SK-N-MC (cell line): ENCODE data around the gene DNAAF5.
A peak's percentile ranks its signal among the peaks of the same experiment; 100 is the strongest.
"Not testable (repeated sequence)": the region's sequence is repeated elsewhere in the genome, so short reads cannot be mapped to it uniquely, and the experiment has no call there.

Experiments used
- DNase-seq: peaks from one replicate; pipeline ENCODE4 v3.0.0-alpha.2; 2011; ENCODE audit warnings: low read depth, low spot score
- H3K27ac ChIP-seq: fragments of 200-600 bp; sonication (generic); 2 replicates; pipeline ENCODE4 v1.5.1; 2016; ENCODE audit warnings: mixed run types
- H3K36me3 ChIP-seq: fragments of 200-600 bp; sonication (generic); 2 replicates; pipeline ENCODE4 v1.6.1; 2017; ENCODE audit warnings: antibody characterized with exemption, low read length, mixed read lengths; ENCODE audit not compliant: insufficient read depth
- H3K4me3 ChIP-seq: fragments of 200-600 bp; sonication (generic); 2 replicates; pipeline ENCODE4 v1.5.1; 2016
- H3K9ac ChIP-seq: fragments of 200-600 bp; sonication (generic); 2 replicates; pipeline ENCODE4 v1.8.0; 2017; ENCODE audit warnings: mixed run types, mixed read lengths; ENCODE audit not compliant: insufficient read length
- H3K9me3 ChIP-seq: fragments of 200-600 bp; sonication (generic); 2 replicates; pipeline ENCODE4 v1.6.1; 2017; ENCODE audit warnings: low read depth, mild to moderate bottlenecking, antibody characterized with exemption, low read length, moderate library complexity, mixed read lengths
- EZH2 ChIP-seq: fragments of 200-600 bp; sonication (generic); IDR thresholded peaks from one replicate; pipeline ENCODE4 v1.6.1; 2017; ENCODE audit warnings: antibody characterized with exemption
- FOXP2 ChIP-seq: optimal IDR thresholded peaks from 2 replicates; pipeline ENCODE3; 2011; ENCODE audit warnings: mild to moderate bottlenecking, moderate library complexity; ENCODE audit not compliant: insufficient read depth; ENCODE audit errors: extremely low read length, control extremely low read depth
- POLR2AphosphoS5 ChIP-seq: IDR thresholded peaks from 2 replicates; pipeline ENCODE4 v1.6.1; 2012; ENCODE audit warnings: mild to moderate bottlenecking, low read depth, low read length, borderline replicate concordance

The DNAAF5 gene

DNA sequence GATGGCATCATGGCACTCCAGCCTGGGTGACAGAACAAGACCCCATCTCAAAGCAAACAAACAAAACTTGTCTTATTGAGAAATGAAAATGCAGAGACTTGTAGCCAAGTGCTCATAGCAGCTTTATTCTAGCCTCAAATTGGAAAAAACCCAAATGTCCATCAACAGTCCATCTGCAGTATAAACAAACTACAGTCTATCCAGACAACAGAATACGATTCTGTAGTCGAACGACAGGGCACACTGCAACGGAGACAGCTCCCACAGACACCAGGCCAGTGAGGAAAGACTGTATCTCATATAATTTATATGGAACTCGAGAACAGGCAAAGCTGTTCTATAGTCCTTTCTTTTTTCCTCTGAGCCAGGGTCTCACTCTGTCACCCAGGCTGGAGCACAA is 65.0 kb downstream of the DNAAF5 start:
- Histone ChIP-seq H3K9ac (no peak overlapping the region), H3K4me3 (no peak overlapping the region), H3K27ac (no peak overlapping the region), H3K9me3 (no peaks in the 10 kb centered on the region), H3K36me3 (peaks cover 13% of the 10 kb centered on the region; the same call in 1 of the 2 replicates)
- TF ChIP-seq FOXP2, result no peak
- no peak for TF ChIP-seq EZH2
- TF ChIP-seq POLR2AphosphoS5, result no peak
- no peak for DNase-seq

DNA sequence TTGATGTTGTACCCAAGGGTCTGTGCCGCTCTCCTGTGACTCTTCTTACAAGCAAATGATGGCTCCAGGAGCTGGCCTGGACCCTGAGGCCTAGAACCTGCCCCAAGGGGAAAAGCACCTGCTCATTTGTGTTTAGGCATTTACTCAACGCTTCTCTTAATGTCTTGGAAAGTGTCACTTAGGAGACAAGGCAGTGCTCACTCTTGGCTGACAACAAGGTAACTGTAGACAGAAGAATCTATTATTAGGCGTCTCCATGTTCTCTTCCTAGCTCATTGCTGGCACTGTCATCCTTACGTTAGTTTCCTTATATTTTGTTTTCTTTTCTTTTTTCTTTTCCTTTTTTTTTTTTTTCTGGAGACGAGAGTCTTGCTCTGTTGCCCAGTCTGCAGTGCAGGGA is 67.7 kb downstream of the DNAAF5 start:
- Histone ChIP-seq H3K36me3 (no peaks in the 10 kb centered on the region), H3K27ac (no peak overlapping the region), H3K9me3 (no peaks in the 10 kb centered on the region), H3K4me3 (no peak overlapping the region), H3K9ac (no peak overlapping the region)
- TF ChIP-seq EZH2 (no peak), POLR2AphosphoS5 (no peak), FOXP2 (no peak)
- DNase-seq, result no peak

DNA sequence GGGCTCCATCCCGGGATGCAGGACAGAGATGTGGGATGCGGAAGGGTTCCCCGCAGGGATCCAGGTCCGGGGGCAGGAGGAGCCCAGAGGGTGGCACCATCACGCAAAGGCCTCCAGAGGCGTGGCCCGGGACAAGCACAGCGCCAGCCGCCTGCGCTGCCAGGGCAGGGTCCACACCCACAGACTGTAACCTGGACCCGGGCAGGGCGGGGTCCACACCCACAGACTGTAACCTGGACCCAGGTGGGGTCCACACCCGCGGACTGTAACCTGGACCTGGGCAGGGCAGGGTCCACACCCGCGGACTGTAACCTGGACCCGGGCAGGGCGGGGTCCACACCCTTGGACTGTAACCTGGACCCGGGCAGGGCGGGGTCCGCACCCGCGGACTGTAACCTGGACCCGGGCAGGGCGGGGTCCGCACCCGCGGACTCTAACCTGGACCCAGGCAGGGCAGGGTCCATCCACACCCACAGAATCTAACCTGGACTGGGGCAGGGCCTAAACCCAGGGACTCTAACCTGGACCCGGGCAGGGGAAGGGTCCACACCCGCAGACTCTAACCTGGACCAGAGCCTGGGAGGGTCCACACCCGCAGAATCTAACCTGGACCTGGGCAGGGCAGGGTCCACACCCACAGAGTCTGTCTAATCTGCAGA is 68.3 kb downstream of the DNAAF5 start:
- no peaks in the 10 kb centered on the region for H3K9me3 ChIP-seq
- no peak overlapping the region for H3K9ac ChIP-seq
- no peaks in the 10 kb centered on the region for H3K36me3 ChIP-seq
- no peak overlapping the region for H3K4me3 ChIP-seq
- no peak overlapping the region for H3K27ac ChIP-seq
- no peak for DNase-seq
- TF ChIP-seq FOXP2 (no peak), EZH2 (no peak), POLR2AphosphoS5 (no peak)

DNA sequence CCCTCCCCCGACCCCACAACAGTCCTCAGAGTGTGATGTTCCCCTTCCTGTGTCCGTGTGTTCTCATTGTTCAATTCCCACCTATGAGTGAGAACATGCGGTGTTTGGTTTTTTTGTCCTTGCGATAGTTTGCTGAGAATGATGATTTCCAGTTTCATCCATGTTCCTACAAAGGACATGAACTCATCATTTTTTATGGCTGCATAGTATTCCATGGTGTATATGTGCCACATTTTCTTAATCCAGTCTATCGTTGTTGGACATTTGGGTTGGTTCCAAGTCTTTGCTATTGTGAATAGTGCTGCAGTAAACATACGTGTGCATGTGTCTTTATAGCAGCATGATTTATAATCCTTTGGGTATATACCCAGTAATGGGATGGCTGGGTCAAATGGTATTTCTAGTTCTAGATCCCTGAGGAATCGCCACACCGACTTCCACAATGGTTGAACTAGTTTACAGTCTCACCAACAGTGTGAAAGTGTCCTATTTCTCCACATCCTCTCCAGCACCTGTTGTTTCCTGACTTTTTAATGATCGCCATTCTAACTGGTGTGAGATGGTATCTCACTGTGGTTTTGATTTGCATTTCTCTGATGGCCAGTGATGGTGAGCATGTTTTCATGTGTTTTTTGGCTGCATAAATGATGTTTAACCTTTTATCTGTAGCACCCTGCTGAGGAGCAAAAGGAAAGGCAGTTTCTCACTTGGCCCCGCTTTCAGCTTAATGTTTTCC is 70.1 kb downstream of the DNAAF5 start:
- not testable (repeated sequence) for H3K9ac ChIP-seq, H3K9me3 ChIP-seq, H3K4me3 ChIP-seq, H3K27ac ChIP-seq, H3K36me3 ChIP-seq, DNase-seq

DNA sequence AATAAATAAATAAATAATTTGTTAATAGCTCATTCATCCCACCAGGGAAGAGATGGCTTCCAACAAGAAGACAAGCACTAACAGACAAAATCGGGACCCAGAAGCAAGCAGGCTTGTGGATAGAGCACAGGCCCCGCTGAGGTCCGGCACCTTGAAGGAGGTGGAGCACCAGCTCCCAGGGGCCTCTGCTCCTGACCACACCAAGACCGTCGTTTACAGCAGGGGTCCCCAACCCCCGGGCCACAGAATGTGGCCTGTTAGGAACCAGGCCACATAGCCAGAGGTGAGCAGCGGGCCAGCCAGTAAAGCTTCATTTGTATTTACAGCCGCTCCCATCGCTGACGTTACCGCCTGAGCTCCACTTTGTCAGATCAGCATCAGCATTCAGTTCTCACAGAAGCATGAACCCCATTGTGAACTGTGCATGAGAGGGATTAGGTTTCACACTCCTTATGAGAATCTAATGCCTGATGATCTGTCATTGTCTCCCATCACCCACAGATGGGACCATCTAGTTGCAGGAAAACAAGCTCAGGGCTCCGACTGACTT is 72.5 kb downstream of the DNAAF5 start:
- Histone ChIP-seq H3K27ac (no peak overlapping the region), H3K9ac (no peak overlapping the region), H3K4me3 (no peak overlapping the region), H3K9me3 (no peaks in the 10 kb centered on the region), H3K36me3 (no peaks in the 10 kb centered on the region)
- no peak for DNase-seq
- TF ChIP-seq EZH2, result no peak
- no peak for TF ChIP-seq POLR2AphosphoS5
- no peak for TF ChIP-seq FOXP2

DNA sequence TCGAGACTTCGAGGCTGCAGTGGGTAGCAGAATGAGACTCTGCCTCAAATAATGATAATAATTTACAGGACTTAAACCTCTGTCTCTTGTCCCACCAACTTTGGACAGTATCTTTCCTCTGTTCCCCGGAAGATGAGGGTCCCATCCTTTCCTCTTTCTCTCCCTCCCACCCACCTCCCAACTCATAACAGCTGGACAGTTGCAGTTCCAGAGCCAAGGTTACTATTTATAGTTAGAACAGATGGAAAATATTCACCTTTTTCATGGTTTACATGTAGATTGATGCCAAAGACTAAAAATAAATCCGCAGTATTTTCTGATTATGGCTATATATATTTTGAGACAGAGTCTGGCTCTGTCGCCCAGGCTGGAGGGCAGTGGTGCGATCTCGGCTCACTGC is 74.2 kb downstream of the DNAAF5 start:
- DNase-seq, result no peak
- Histone ChIP-seq H3K36me3 (no peaks in the 10 kb centered on the region), H3K9me3 (no peaks in the 10 kb centered on the region), H3K27ac (no peak overlapping the region), H3K4me3 (no peak overlapping the region), H3K9ac (no peak overlapping the region)
- TF ChIP-seq FOXP2 (no peak), POLR2AphosphoS5 (no peak), EZH2 (no peak)

DNA sequence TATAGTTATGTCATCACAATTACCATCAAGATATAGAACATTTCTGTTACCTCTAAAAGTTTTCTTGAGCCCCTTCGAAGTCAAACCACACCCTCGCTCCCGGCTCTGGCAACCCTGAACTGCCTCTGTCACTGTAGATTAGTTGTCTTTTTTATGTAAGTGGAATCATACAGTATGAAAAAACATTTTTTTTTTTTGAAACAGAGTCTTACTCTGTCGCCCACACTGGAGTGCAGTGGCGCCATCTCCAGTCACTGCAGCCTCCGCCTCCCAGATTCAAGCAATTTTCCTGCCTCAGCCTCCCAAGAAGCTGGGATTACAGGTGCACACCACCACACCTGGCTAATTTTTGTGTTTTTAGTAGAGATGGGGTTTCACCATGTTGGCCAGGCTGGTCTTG is 74.9 kb downstream of the DNAAF5 start:
- H3K4me3 ChIP-seq, H3K9ac ChIP-seq, DNase-seq, H3K36me3 ChIP-seq, H3K27ac ChIP-seq, H3K9me3 ChIP-seq: not testable (repeated sequence)

DNA sequence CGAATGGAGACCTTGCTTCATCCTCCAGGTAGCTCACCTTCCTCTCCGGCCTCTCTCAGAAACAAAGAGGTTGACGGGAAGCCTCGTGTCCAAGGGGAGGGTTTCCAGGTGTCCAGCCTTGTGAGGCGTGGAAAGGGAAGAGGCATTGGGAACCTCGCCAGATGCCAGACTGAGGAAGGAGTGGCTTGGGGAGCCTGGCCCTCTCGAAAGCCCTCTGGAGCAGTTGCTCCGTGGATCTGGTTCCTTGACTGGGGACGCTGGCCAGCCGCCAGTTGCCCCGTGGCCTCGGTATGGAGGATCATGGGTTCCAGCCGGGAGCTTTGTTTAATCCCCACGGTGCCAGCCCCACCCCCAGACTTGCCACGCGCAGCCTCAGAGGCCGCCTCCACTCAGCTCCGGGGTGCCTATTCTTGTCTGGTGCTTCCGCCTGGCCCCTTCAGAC is 75.5 kb downstream of the DNAAF5 start:
- TF ChIP-seq FOXP2 (no peak), POLR2AphosphoS5 (no peak)

More for the DNA sequence above, 75.5 kb downstream of the DNAAF5 start:
- peak overlapping the region; percentile 42 for H3K4me3 ChIP-seq
- DNase-seq, result no peak
- H3K36me3 ChIP-seq, result no peaks in the 10 kb centered on the region
- peak overlapping the region; percentile 32 for H3K9ac ChIP-seq
- no peaks in the 10 kb centered on the region for H3K9me3 ChIP-seq
- H3K27ac ChIP-seq, result peak overlapping the region; percentile 72
